Measurements from ENCODE around the gene MYL7. TPM values are rescaled to one million over a fixed set of nuclear protein-coding genes. Genes with fewer than 3 reads are reported as not detected.

Gene MYL7
- polyA plus RNA-seq, 4 donors: 0.21 to 13.5 (median 0.36) TPM; not detected in 1

DNA sequence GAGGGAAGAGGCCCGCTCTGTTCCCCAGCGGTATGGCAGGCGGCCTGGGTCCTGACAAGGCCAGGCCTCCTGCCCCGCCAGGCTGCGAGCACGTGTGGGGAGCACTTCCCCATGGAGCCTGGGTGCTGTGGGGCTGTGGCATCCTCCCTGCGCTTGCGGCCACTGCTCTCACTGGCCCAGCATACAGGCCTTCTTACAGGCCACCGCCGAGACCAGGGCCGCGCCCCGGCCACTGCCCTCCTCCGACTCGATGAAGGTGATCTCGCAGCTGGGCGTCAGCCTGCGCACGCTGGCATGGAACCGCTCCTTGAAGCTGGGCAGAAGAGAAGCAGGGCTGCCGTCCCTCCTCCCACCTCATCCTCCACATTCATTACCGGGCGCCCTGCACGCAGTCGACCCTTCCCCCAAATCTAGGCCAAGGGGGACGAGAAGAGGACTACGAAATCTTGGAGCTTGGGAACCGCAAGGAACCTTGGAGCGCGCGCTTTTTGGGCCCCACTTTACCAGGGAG is 3.9 kb upstream of the MYL7 start:
- Histone ChIP-seq H3K27ac (ENCODE audit: low read depth in 1 of 3, low read length in 2 of 3) (no peak overlapping the region), H3K4me3 (ENCODE audit: low read depth in 1 of 3, low read length in 3 of 3) (peak overlapping the region in 1 of 3 donors; percentile 17), H3K4me1 (ENCODE audit: control insufficient read depth in 3 of 3, insufficient read depth in 2 of 3, low read depth in 1 of 3, low read length in 2 of 3) (peaks cover 0 to 20% (median 0%) of the 10 kb centered on the region in 3 donors), H3K36me3 (ENCODE audit: control insufficient read depth in 3 of 3, insufficient read depth in 2 of 3, low read depth in 1 of 3, low read length in 3 of 3) (no peaks in the 10 kb centered on the region), H3K9me3 (ENCODE audit: control insufficient read depth in 2 of 2, insufficient read depth in 1 of 2, low read depth in 1 of 2, low read length in 1 of 2) (no peaks in the 10 kb centered on the region), H3K27me3 (ENCODE audit: control insufficient read depth in 3 of 3, insufficient read depth in 3 of 3, low read length in 3 of 3) (peaks cover 0 to 44% (median 3%) of the 10 kb centered on the region in 3 donors)
- FAIRE-seq (no peak), DNase-seq (no peak)
- 67 to 83% (median 80%) methylated on average over 28 to 31 of the region's 31 CpGs for WGBS, 3 donors

DNA sequence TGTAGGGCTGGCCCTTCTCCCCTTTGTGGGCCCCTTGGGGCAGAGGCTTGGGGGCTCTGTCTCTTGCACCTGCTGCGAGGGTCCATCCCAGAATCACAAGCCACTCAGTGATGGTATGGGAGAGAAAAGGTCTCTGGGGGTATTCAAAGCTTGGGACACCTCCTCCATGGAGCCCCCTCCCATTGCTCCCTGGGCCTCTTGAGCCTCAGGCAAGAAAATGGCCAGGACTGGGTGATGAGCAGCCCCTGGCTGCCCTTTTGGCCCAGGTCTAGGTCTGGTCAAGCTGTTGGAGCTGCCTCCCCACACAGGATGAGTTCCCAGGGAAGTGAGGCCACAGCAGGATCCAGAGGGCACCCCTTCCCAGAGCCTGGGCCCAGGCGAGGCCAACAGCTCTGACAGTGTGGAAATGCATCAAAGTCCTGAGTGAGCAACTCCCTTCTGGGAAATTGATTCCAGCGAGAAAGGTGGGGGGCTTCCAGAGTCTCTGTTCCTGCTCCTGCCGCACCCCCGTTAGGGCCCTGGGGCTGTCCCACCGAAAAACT is 3.4 kb upstream of the MYL7 start:
- Histone ChIP-seq H3K27me3 (ENCODE audit: control insufficient read depth in 3 of 3, insufficient read depth in 3 of 3, low read length in 3 of 3) (peaks cover 0 to 44% (median 3%) of the 10 kb centered on the region in 3 donors), H3K9me3 (ENCODE audit: control insufficient read depth in 2 of 2, insufficient read depth in 1 of 2, low read depth in 1 of 2, low read length in 1 of 2) (no peaks in the 10 kb centered on the region), H3K27ac (ENCODE audit: low read depth in 1 of 3, low read length in 2 of 3) (no peak overlapping the region), H3K36me3 (ENCODE audit: control insufficient read depth in 3 of 3, insufficient read depth in 2 of 3, low read depth in 1 of 3, low read length in 3 of 3) (no peaks in the 10 kb centered on the region), H3K4me3 (ENCODE audit: low read depth in 1 of 3, low read length in 3 of 3) (no peak overlapping the region), H3K4me1 (ENCODE audit: control insufficient read depth in 3 of 3, insufficient read depth in 2 of 3, low read depth in 1 of 3, low read length in 2 of 3) (peaks cover 0 to 20% (median 0%) of the 10 kb centered on the region in 3 donors)
- DNase-seq: no peak
- 91 to 93% (median 91%) methylated on average over 6 of the region's 6 CpGs for WGBS, 3 donors
- no peak for FAIRE-seq

DNA sequence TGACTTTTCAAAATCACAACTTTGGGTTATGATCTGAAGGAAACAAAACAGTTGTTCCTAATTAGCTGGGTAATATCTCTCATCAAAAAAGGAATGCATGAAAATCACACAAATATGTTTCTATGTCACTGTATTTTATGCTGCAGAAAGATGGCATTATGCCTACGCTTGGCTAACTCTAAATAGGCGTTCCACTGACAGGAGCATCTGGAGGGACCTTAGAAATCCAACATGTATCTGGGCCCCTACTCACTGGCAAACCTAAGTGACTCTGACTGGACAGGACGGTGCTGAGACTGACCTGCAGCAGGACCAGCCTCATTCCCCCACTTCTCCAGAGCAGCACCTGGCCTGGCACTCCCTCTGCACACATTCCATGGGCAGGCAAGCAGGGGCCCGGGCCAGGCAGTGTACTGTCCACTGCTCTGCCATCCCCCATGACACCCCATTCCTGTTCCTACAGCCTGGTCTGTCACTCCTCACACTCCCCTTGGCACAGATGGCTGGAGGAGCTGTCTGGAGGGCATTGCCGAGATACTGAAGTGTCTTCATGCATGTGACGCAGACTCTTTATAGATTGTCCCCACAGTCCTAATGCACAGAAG is 2.6 kb upstream of the MYL7 start:
- no peak for FAIRE-seq
- H3K36me3 ChIP-seq (ENCODE audit: control insufficient read depth in 3 of 3, insufficient read depth in 2 of 3, low read depth in 1 of 3, low read length in 3 of 3): no peaks in the 10 kb centered on the region
- no peak overlapping the region for H3K27ac ChIP-seq (ENCODE audit: low read depth in 1 of 3, low read length in 2 of 3)
- DNase-seq: no peak
- WGBS, 3 donors: 77 to 82% (median 79%) methylated on average over 6 of the region's 6 CpGs
- H3K4me1 ChIP-seq (ENCODE audit: control insufficient read depth in 3 of 3, insufficient read depth in 2 of 3, low read depth in 1 of 3, low read length in 2 of 3): peaks cover 0 to 20% (median 0%) of the 10 kb centered on the region in 3 donors
- H3K4me3 ChIP-seq (ENCODE audit: low read depth in 1 of 3, low read length in 3 of 3): no peak overlapping the region
- H3K9me3 ChIP-seq (ENCODE audit: control insufficient read depth in 2 of 2, insufficient read depth in 1 of 2, low read depth in 1 of 2, low read length in 1 of 2): no peaks in the 10 kb centered on the region
- H3K27me3 ChIP-seq (ENCODE audit: control insufficient read depth in 3 of 3, insufficient read depth in 3 of 3, low read length in 3 of 3): peaks cover 0 to 41% (median 3%) of the 10 kb centered on the region in 3 donors

DNA sequence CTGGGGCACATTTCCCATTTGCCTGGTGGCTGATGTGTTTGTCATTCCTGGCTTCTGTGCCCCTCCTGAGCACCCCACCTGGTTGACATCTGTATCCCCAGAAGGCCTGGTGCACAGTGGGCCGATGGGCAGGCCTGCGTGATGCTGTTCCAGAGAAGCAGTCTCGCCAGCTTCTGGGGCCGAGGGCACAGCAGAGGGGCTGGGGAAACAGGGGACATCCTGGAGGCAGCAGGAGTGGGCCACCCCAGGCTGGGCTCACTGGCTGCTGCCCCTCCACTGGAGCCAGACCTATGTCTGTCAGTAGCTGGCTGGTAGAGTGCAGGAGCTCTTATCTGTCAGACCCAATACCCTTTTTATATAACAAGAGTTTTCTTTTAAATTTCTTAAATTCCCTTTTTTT is 896 bp upstream of the MYL7 start:
- Histone ChIP-seq H3K4me1 (ENCODE audit: control insufficient read depth in 3 of 3, insufficient read depth in 2 of 3, low read depth in 1 of 3, low read length in 2 of 3) (peaks cover 0 to 15% (median 0%) of the 10 kb centered on the region in 3 donors), H3K27me3 (ENCODE audit: control insufficient read depth in 3 of 3, insufficient read depth in 3 of 3, low read length in 3 of 3) (peaks cover 0 to 32% (median 3%) of the 10 kb centered on the region in 3 donors), H3K4me3 (ENCODE audit: low read depth in 1 of 3, low read length in 3 of 3) (no peak overlapping the region), H3K27ac (ENCODE audit: low read depth in 1 of 3, low read length in 2 of 3) (no peak overlapping the region), H3K36me3 (ENCODE audit: control insufficient read depth in 3 of 3, insufficient read depth in 2 of 3, low read depth in 1 of 3, low read length in 3 of 3) (no peaks in the 10 kb centered on the region), H3K9me3 (ENCODE audit: control insufficient read depth in 2 of 2, insufficient read depth in 1 of 2, low read depth in 1 of 2, low read length in 1 of 2) (no peaks in the 10 kb centered on the region)
- FAIRE-seq (no peak), DNase-seq (no peak)
- WGBS, 3 donors: 89 to 99% (median 91%) methylated on average over 4 of the region's 4 CpGs

GRCh38 chr7:44140341-44140740 is 791 bp downstream of the MYL7 start:
- DNase-seq: no peak

DNA sequence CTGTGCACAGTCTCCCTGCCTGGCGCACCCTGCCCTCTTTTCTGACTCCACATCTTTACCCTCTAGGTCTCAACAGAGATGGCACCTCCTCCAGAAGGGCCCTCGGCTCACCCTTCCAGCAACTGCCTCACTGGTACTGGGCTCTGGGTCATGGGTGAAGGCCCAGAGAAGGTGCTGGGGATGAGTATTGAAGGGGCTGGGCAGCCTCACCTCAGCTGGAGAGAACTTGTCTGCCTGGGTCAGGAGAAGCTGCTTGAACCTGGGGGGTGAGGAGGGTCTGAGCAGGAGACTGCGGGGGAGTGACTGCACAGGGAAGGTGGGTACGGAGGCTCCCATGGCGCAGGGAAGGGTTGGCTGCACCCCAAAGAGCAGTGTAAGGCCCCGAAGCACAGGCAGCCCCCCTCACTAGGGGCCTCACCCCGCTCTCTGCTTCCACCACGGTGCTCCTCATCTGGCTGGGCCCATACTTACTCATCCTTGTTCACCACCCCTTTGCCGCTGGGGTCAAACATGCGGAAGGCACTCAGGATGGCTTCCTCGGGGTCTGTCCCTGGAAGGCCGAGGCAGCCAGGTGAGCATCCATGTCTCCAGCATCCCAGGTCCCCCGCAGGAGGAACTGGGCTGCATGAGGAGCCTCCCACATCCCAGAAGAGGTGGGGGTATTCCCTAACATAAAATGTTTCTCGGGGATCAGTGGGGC is 1.7 kb downstream of the MYL7 start:
- Histone ChIP-seq H3K9me3 (ENCODE audit: control insufficient read depth in 2 of 2, insufficient read depth in 1 of 2, low read depth in 1 of 2, low read length in 1 of 2) (no peaks in the 10 kb centered on the region), H3K27ac (ENCODE audit: low read depth in 1 of 3, low read length in 2 of 3) (no peak overlapping the region), H3K4me1 (ENCODE audit: control insufficient read depth in 3 of 3, insufficient read depth in 2 of 3, low read depth in 1 of 3, low read length in 2 of 3) (no peaks in the 10 kb centered on the region), H3K27me3 (ENCODE audit: control insufficient read depth in 3 of 3, insufficient read depth in 3 of 3, low read length in 3 of 3) (peaks cover 0 to 8% (median 0%) of the 10 kb centered on the region in 3 donors), H3K4me3 (ENCODE audit: low read depth in 1 of 3, low read length in 3 of 3) (no peak overlapping the region), H3K36me3 (ENCODE audit: control insufficient read depth in 3 of 3, insufficient read depth in 2 of 3, low read depth in 1 of 3, low read length in 3 of 3) (no peaks in the 10 kb centered on the region)
- 87 to 93% (median 90%) methylated on average over 14 of the region's 14 CpGs for WGBS, 3 donors
- FAIRE-seq (no peak), DNase-seq (no peak)

More at GRCh38 chr7:44140341-44140740, 791 bp downstream of the MYL7 start:
- H3K27me3 ChIP-seq (ENCODE audit: control insufficient read depth in 3 of 3, insufficient read depth in 3 of 3, low read length in 3 of 3): peaks cover 0 to 17% (median 3%) of the 10 kb centered on the region in 3 donors
- WGBS, 3 donors: 76 to 82% (median 78%) methylated on average over 9 to 10 of the region's 10 CpGs
- FAIRE-seq: no peak
- peaks cover 0 to 2% (median 0%) of the 10 kb centered on the region in 3 donors for H3K4me1 ChIP-seq (ENCODE audit: control insufficient read depth in 3 of 3, insufficient read depth in 2 of 3, low read depth in 1 of 3, low read length in 2 of 3)
- H3K4me3 ChIP-seq (ENCODE audit: low read depth in 1 of 3, low read length in 3 of 3): no peak overlapping the region
- H3K9me3 ChIP-seq (ENCODE audit: control insufficient read depth in 2 of 2, insufficient read depth in 1 of 2, low read depth in 1 of 2, low read length in 1 of 2): no peaks in the 10 kb centered on the region
- H3K36me3 ChIP-seq (ENCODE audit: control insufficient read depth in 3 of 3, insufficient read depth in 2 of 3, low read depth in 1 of 3, low read length in 3 of 3): no peaks in the 10 kb centered on the region
- H3K27ac ChIP-seq (ENCODE audit: low read depth in 1 of 3, low read length in 2 of 3): no peak overlapping the region

DNA sequence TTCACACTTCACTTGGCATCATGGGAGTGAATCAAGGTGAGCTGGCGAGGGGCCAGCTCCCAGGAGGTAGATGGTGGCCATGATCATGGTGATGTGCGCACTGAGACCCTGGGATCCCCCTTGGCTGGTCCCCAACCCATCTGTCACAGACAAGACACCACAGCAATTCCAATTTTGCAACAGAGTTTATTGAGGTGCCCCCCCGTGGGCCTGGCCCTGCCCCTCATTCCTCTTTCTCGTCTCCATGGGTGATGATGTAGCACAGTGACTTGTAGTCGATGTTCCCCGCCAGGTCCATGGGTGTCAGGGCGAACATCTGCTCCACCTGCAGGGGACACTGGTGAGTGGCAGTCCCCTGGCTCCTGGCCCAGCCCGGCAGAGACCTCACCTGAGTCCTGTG is 2.4 kb downstream of the MYL7 start:
- Histone ChIP-seq H3K4me1 (ENCODE audit: control insufficient read depth in 3 of 3, insufficient read depth in 2 of 3, low read depth in 1 of 3, low read length in 2 of 3) (no peaks in the 10 kb centered on the region), H3K9me3 (ENCODE audit: control insufficient read depth in 2 of 2, insufficient read depth in 1 of 2, low read depth in 1 of 2, low read length in 1 of 2) (no peaks in the 10 kb centered on the region), H3K27ac (ENCODE audit: low read depth in 1 of 3, low read length in 2 of 3) (no peak overlapping the region), H3K36me3 (ENCODE audit: control insufficient read depth in 3 of 3, insufficient read depth in 2 of 3, low read depth in 1 of 3, low read length in 3 of 3) (no peaks in the 10 kb centered on the region), H3K27me3 (ENCODE audit: control insufficient read depth in 3 of 3, insufficient read depth in 3 of 3, low read length in 3 of 3) (peaks cover 0 to 3% (median 0%) of the 10 kb centered on the region in 3 donors), H3K4me3 (ENCODE audit: low read depth in 1 of 3, low read length in 3 of 3) (no peak overlapping the region)
- WGBS, 3 donors: 70 to 80% (median 78%) methylated on average over 8 of the region's 8 CpGs
- DNase-seq: no peak
- no peak for FAIRE-seq

- Histone ChIP-seq H3K27ac (ENCODE audit: low read depth in 1 of 3, low read length in 2 of 3) (no peak overlapping the region), H3K36me3 (ENCODE audit: control insufficient read depth in 3 of 3, insufficient read depth in 2 of 3, low read depth in 1 of 3, low read length in 3 of 3) (no peaks in the 10 kb centered on the region), H3K9me3 (ENCODE audit: control insufficient read depth in 2 of 2, insufficient read depth in 1 of 2, low read depth in 1 of 2, low read length in 1 of 2) (no peaks in the 10 kb centered on the region), H3K27me3 (ENCODE audit: control insufficient read depth in 3 of 3, insufficient read depth in 3 of 3, low read length in 3 of 3) (peaks cover 0 to 3% (median 0%) of the 10 kb centered on the region in 3 donors), H3K4me1 (ENCODE audit: control insufficient read depth in 3 of 3, insufficient read depth in 2 of 3, low read depth in 1 of 3, low read length in 2 of 3) (no peaks in the 10 kb centered on the region), H3K4me3 (ENCODE audit: low read depth in 1 of 3, low read length in 3 of 3) (no peak overlapping the region)
- WGBS, 3 donors: 89 to 92% (median 91%) methylated on average over 5 of the region's 5 CpGs
- FAIRE-seq (no peak), DNase-seq (no peak)
Observed at GRCh38 chr7:44136731-44137130, 4.4 kb downstream of the MYL7 start.
